ENCODE data around the gene CCDC192. TPM values are rescaled to one million over a fixed set of nuclear protein-coding genes. Genes with fewer than 3 reads are reported as not detected.
A peak's percentile ranks its signal among the peaks of the same experiment; 100 is the strongest.

Gene CCDC192
- total RNA-seq, 1 experiment from 2014 or later, result not detected

DNA sequence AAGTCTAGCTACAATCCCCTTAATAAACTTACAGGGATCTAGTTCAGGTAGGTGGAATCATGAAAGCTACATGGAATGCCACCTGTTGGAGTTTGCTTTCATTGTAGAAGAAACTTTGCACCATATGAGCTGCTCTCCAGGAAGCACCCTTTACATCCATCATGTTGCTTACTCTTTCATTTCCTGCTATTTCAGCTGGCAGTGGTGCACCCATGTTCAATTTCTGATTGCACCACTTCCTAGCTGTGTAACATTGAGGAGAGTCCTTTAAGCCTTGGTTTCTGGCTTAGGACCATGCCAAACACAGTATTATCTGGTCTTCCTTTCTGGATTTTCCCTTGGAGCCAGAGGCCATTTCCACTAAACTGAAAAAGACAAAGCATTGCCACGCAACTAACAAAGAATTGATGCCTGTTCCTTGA, 257.1 kb downstream of the CCDC192 start:
- intact Hi-C loops (cut with micrococcal nuclease; ENCODE audit: unreplicated experiment), result no loop called here
- CTCF ChIA-PET, result no interaction called here

DNA sequence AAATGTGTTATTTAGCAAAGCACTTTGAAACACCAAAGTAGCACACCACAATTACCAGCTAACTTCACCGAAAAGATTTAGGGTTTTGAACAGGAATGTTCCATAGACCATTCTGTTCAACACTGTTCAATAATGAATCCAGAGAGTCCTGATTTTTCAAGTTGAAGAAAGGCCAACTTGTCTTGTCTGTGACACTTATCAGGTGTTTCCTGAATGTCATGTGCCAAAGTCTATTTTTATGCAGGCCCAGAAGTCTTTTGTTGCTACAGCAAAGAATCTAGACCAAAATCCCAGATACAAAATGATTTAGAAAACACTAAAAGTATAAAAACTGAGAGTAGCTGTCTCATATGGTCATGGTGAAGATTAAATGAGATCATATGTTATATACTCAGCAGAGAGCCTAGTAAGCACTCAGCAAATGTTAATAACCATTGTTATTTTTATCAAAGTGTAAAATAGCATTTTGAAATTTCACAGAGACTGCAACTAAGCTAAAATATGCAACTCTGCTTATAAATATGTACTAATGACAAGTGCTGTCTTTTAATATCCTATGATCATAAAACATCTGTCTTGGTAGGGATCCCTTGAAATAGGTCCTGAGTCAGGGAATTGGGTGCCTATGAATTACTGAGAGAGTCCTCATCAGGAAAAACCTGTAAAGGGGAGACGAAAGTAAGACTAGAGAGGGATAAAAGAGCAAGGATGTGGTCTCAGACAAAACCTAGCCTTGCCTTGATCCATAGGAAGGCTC, 258.0 kb downstream of the CCDC192 start:
- no peaks in the 10 kb centered on the region for H3K9me3 ChIP-seq (ENCODE audit: low read depth, low read length, poor library complexity, severe bottlenecking)
- peaks cover 24% of the 10 kb centered on the region for H3K4me1 ChIP-seq (ENCODE audit: insufficient read depth, low read length, poor library complexity, severe bottlenecking)
- DNase-seq (ENCODE audit: low spot score), result no peak
- CTCF ChIA-PET, result no interaction called here
- no peak for TF ChIP-seq EZH2 (IDR thresholded peaks at IDR 0.05; ENCODE audit: borderline replicate concordance, low read depth, low read length, poor library complexity, severe bottlenecking)
- H3K4me3 ChIP-seq (ENCODE audit: low read depth, low read length, poor library complexity, severe bottlenecking), result no peak overlapping the region
- POLR2A ChIA-PET (ENCODE audit: low non-redundant PET), result no interaction called here
- no peaks in the 10 kb centered on the region for H3K27me3 ChIP-seq (replicated peaks; ENCODE audit: insufficient read depth, low read depth, low read length, poor library complexity)
- H3K36me3 ChIP-seq (ENCODE audit: insufficient read depth, low read length, poor library complexity, severe bottlenecking), result no peaks in the 10 kb centered on the region
- intact Hi-C loops (cut with micrococcal nuclease; ENCODE audit: unreplicated experiment), result no loop called here
- no peak overlapping the region for H3K27ac ChIP-seq (ENCODE audit: low read depth, low read length, poor library complexity, severe bottlenecking)
- BruUV-seq (replicated peaks), result no TSS peak

More for the DNA sequence above, 257.1 kb downstream of the CCDC192 start:
- TF ChIP-seq, protein P1, sequence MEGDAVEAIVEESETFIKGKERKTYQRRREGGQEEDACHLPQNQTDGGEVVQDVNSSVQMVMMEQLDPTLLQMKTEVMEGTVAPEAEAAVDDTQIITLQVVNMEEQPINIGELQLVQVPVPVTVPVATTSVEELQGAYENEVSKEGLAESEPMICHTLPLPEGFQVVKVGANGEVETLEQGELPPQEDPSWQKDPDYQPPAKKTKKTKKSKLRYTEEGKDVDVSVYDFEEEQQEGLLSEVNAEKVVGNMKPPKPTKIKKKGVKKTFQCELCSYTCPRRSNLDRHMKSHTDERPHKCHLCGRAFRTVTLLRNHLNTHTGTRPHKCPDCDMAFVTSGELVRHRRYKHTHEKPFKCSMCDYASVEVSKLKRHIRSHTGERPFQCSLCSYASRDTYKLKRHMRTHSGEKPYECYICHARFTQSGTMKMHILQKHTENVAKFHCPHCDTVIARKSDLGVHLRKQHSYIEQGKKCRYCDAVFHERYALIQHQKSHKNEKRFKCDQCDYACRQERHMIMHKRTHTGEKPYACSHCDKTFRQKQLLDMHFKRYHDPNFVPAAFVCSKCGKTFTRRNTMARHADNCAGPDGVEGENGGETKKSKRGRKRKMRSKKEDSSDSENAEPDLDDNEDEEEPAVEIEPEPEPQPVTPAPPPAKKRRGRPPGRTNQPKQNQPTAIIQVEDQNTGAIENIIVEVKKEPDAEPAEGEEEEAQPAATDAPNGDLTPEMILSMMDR (conservative IDR thresholded peaks at IDR 0.05; ENCODE audit: low read depth, low read length), result no peak
- no peak for TF ChIP-seq EZH2 (IDR thresholded peaks at IDR 0.05; ENCODE audit: borderline replicate concordance, low read depth, low read length, poor library complexity, severe bottlenecking)
- no TSS peak for BruUV-seq (replicated peaks)
- peak; percentile 26 for DNase-seq (ENCODE audit: low spot score)
- H3K9me3 ChIP-seq (ENCODE audit: low read depth, low read length, poor library complexity, severe bottlenecking), result no peaks in the 10 kb centered on the region
- H3K27ac ChIP-seq (ENCODE audit: low read depth, low read length, poor library complexity, severe bottlenecking), result no peak overlapping the region
- no peak overlapping the region for H3K4me3 ChIP-seq (ENCODE audit: low read depth, low read length, poor library complexity, severe bottlenecking)
- peaks cover 24% of the 10 kb centered on the region for H3K4me1 ChIP-seq (ENCODE audit: insufficient read depth, low read length, poor library complexity, severe bottlenecking)
- H3K27me3 ChIP-seq (replicated peaks; ENCODE audit: insufficient read depth, low read depth, low read length, poor library complexity), result no peaks in the 10 kb centered on the region
- POLR2A ChIA-PET (ENCODE audit: low non-redundant PET), result no interaction called here
- no peaks in the 10 kb centered on the region for H3K36me3 ChIP-seq (ENCODE audit: insufficient read depth, low read length, poor library complexity, severe bottlenecking)

DNA sequence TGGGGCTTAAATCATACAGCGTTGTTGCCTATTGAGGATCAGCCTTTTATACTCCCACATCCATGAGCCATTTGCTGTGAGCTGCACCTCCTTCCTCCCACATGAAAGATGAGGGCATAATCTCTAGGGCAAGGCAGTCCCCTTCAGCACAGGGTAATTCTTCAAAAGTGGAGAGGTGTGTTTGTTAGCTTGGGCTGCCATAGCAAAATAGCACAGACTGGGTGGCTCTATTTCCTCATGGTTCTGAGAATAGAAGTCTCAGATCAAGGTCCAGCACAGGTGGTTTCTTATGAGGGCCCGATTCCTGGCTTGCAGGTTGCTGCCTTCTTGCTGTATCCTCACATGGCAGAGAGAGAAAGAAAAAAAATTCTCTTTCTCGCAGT, 258.6 kb downstream of the CCDC192 start:
- intact Hi-C loops (cut with micrococcal nuclease; ENCODE audit: unreplicated experiment), result no loop called here
- no peak for TF ChIP-seq EZH2 (IDR thresholded peaks at IDR 0.05; ENCODE audit: borderline replicate concordance, low read depth, low read length, poor library complexity, severe bottlenecking)
- TF ChIP-seq, protein P1 (conservative IDR thresholded peaks at IDR 0.05; ENCODE audit: low read depth, low read length), result no peak
- CTCF ChIA-PET, result no interaction called here
- H3K9me3 ChIP-seq (ENCODE audit: low read depth, low read length, poor library complexity, severe bottlenecking), result no peaks in the 10 kb centered on the region
- no peak overlapping the region for H3K4me3 ChIP-seq (ENCODE audit: low read depth, low read length, poor library complexity, severe bottlenecking)
- peaks cover 24% of the 10 kb centered on the region for H3K4me1 ChIP-seq (ENCODE audit: insufficient read depth, low read length, poor library complexity, severe bottlenecking)
- no peak overlapping the region for H3K27ac ChIP-seq (ENCODE audit: low read depth, low read length, poor library complexity, severe bottlenecking)
- POLR2A ChIA-PET (ENCODE audit: low non-redundant PET), result no interaction called here
- H3K36me3 ChIP-seq (ENCODE audit: insufficient read depth, low read length, poor library complexity, severe bottlenecking), result no peaks in the 10 kb centered on the region
- H3K27me3 ChIP-seq (replicated peaks; ENCODE audit: insufficient read depth, low read depth, low read length, poor library complexity), result no peaks in the 10 kb centered on the region
- BruUV-seq (replicated peaks), result no TSS peak
- DNase-seq (ENCODE audit: low spot score), result no peak

DNA sequence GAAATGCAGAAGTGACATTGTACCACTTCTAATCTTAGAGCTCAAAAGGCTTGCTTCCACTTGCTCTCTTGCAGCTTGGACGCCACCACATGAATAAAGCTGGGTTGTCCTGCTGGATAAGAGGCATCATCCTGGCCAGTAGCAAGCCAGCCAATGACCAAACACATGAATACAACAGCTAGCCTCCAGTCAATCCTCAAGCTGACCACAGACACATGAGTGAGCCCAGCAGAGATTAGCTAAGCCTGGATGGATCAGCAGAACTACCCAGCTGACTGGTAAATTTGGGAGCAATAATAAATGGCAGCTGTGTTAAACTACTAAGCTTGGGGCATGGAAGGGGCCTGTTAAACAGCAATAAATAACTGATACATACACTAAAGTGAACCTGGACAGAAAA, 259.3 kb downstream of the CCDC192 start:
- TF ChIP-seq EZH2 (IDR thresholded peaks at IDR 0.05; ENCODE audit: borderline replicate concordance, low read depth, low read length, poor library complexity, severe bottlenecking), result no peak
- TF ChIP-seq, protein P1 (conservative IDR thresholded peaks at IDR 0.05; ENCODE audit: low read depth, low read length), result no peak
- Histone ChIP-seq H3K27ac (ENCODE audit: low read depth, low read length, poor library complexity, severe bottlenecking) (no peak overlapping the region), H3K4me1 (ENCODE audit: insufficient read depth, low read length, poor library complexity, severe bottlenecking) (peaks cover 24% of the 10 kb centered on the region), H3K9me3 (ENCODE audit: low read depth, low read length, poor library complexity, severe bottlenecking) (no peaks in the 10 kb centered on the region), H3K27me3 (replicated peaks; ENCODE audit: insufficient read depth, low read depth, low read length, poor library complexity) (no peaks in the 10 kb centered on the region), H3K4me3 (ENCODE audit: low read depth, low read length, poor library complexity, severe bottlenecking) (no peak overlapping the region), H3K36me3 (ENCODE audit: insufficient read depth, low read length, poor library complexity, severe bottlenecking) (no peaks in the 10 kb centered on the region)
- ChIA-PET POLR2A (ENCODE audit: low non-redundant PET) (no interaction called here), CTCF (no interaction called here)
- DNase-seq (ENCODE audit: low spot score), result no peak
- no TSS peak for BruUV-seq (replicated peaks)
- intact Hi-C loops (cut with micrococcal nuclease; ENCODE audit: unreplicated experiment), result no loop called here
